Neural crest cell (in vitro differentiated cells): ENCODE measurements around the gene CPSF7. TPM values are rescaled to one million over a fixed set of nuclear protein-coding genes. Genes with fewer than 3 reads are reported as not detected.
"Not testable (repeated sequence)": the region's sequence is repeated elsewhere in the genome, so short reads cannot be mapped to it uniquely, and the experiment has no call there.

ENCODE experiments used
- DNase-seq: peaks from one replicate; pipeline ENCODE4 v3.0.0; 2021; ENCODE audit warnings: low read depth, mixed read lengths, low spot score
- H3K27ac Mint-ChIP-seq: one replicate; pipeline ENCODE4 v1.8.0; 2021; ENCODE audit warnings: mild to moderate bottlenecking, mixed read lengths; ENCODE audit not compliant: unreplicated experiment
- H3K27me3 Mint-ChIP-seq: 2 replicates; pipeline ENCODE4 v1.8.0; 2021; ENCODE audit warnings: low read depth, mild to moderate bottlenecking, mixed read lengths
- H3K36me3 Mint-ChIP-seq: 2 replicates; pipeline ENCODE4 v1.8.0; 2021; ENCODE audit warnings: low read depth, mild to moderate bottlenecking, mixed read lengths
- H3K4me1 Mint-ChIP-seq: 2 replicates; pipeline ENCODE4 v1.8.0; 2021; ENCODE audit warnings: mixed read lengths
- H3K4me3 Mint-ChIP-seq: one replicate; pipeline ENCODE4 v1.8.0; 2021; ENCODE audit warnings: mild to moderate bottlenecking, mixed read lengths
- H3K9me3 Mint-ChIP-seq: 2 replicates; pipeline ENCODE4 v1.8.0; 2021; ENCODE audit warnings: mixed read lengths
- total RNA-seq: library from RNA; stranded (reverse); gene quantifications from 2 replicates; pipeline ENCODE4 v1.2.1, GENCODE V29; 2021
- TF ChIP-seq, protein P1 (sequence below): fragments of 200-600 bp; sonication (generic); conservative IDR thresholded peaks from 2 replicates; pipeline ENCODE4 v1.5.0; 2021; ENCODE audit warnings: antibody characterized with exemption, mild to moderate bottlenecking

Gene CPSF7
- total RNA-seq, 1 donor from 2014 or later = 144 TPM

GRCh38 chr11:61401573-61401972 lies 28.2 kb downstream of the CPSF7 start:
- Mint-ChIP-seq H3K4me3 (no peak overlapping the region), H3K27ac (no peak overlapping the region), H3K9me3 (no peaks in the 10 kb centered on the region), H3K36me3 (peaks cover 9% of the 10 kb centered on the region), H3K4me1 (no peaks in the 10 kb centered on the region), H3K27me3 (no peaks in the 10 kb centered on the region)
- DNase-seq = no peak
- TF ChIP-seq, protein P1, sequence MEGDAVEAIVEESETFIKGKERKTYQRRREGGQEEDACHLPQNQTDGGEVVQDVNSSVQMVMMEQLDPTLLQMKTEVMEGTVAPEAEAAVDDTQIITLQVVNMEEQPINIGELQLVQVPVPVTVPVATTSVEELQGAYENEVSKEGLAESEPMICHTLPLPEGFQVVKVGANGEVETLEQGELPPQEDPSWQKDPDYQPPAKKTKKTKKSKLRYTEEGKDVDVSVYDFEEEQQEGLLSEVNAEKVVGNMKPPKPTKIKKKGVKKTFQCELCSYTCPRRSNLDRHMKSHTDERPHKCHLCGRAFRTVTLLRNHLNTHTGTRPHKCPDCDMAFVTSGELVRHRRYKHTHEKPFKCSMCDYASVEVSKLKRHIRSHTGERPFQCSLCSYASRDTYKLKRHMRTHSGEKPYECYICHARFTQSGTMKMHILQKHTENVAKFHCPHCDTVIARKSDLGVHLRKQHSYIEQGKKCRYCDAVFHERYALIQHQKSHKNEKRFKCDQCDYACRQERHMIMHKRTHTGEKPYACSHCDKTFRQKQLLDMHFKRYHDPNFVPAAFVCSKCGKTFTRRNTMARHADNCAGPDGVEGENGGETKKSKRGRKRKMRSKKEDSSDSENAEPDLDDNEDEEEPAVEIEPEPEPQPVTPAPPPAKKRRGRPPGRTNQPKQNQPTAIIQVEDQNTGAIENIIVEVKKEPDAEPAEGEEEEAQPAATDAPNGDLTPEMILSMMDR = no peak

DNA sequence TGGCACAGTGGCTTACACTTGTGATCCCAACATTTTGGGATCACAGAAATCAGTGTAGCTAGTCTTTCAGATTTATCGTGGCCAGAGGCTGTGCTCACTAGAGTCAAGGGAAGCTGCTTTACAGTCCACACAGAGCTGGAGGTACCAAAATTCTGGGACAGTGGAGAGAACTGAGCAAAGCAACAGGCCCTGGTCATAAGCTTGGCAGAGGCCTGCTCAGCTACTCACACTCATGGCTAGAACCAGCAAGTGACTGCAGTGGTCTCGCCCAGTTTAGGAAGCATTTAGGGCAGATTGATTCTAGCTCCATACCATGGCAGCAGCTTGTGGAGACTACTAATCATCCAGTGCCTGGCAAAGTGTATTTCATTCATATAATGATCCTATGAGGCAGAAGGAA lies 28.6 kb downstream of the CPSF7 start:
- Mint-ChIP-seq H3K4me1 (no peaks in the 10 kb centered on the region), H3K36me3 (peaks cover 9% of the 10 kb centered on the region)

DNA sequence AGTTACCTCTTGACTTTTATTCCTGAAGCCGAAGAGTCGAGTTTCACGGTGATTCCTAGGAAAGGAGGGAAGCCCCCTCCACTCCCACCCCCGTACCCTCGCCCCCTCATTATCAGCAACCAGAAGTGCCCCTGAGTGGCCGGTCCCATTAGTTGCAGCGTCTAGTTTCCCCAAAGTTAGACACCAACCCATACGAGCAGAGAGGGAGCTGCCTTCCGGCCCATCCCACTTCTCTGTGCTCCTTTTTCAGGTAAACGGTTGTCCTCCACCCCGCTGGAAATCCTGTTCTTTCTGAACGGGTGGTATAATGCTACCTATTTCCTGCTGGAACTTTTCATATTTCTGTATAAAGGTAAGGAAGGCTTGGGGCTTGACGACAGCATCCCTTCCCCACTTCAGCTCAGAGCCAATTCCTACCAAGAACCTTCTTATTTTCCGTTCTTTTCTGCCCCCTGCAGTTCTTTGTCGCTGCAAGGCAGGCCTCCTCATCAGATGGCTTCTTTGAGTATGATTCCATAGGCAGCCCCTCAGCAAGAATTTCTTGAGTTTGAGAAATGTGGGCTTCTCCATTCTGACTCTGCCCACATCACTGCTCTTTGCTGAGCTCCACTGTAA lies 36.7 kb downstream of the CPSF7 start:
- H3K27ac Mint-ChIP-seq = no peak overlapping the region
- no peaks in the 10 kb centered on the region for H3K27me3 Mint-ChIP-seq
- peak overlapping the region; percentile 93 for H3K4me3 Mint-ChIP-seq
- H3K9me3 Mint-ChIP-seq = peaks cover 7% of the 10 kb centered on the region
- peaks cover 21% of the 10 kb centered on the region for H3K4me1 Mint-ChIP-seq
- peaks cover 12% of the 10 kb centered on the region for H3K36me3 Mint-ChIP-seq
- TF ChIP-seq, protein P1 = no peak
- no peak for DNase-seq

More for the DNA sequence above, 28.6 kb downstream of the CPSF7 start:
- Mint-ChIP-seq H3K4me3 (no peak overlapping the region), H3K27me3 (no peaks in the 10 kb centered on the region), H3K9me3 (no peaks in the 10 kb centered on the region), H3K27ac (no peak overlapping the region)
- DNase-seq = no peak
- TF ChIP-seq, protein P1 = no peak

GRCh38 chr11:61390161-61390560 lies 39.6 kb downstream of the CPSF7 start:
- TF ChIP-seq, protein P1 = no peak
- H3K4me3 Mint-ChIP-seq = peak overlapping the region; percentile 31
- peaks cover 9% of the 10 kb centered on the region for H3K36me3 Mint-ChIP-seq
- no peak for DNase-seq
- H3K9me3 Mint-ChIP-seq = peaks cover 7% of the 10 kb centered on the region
- H3K27me3 Mint-ChIP-seq = no peaks in the 10 kb centered on the region
- no peak overlapping the region for H3K27ac Mint-ChIP-seq
- H3K4me1 Mint-ChIP-seq = peaks cover 28% of the 10 kb centered on the region

DNA sequence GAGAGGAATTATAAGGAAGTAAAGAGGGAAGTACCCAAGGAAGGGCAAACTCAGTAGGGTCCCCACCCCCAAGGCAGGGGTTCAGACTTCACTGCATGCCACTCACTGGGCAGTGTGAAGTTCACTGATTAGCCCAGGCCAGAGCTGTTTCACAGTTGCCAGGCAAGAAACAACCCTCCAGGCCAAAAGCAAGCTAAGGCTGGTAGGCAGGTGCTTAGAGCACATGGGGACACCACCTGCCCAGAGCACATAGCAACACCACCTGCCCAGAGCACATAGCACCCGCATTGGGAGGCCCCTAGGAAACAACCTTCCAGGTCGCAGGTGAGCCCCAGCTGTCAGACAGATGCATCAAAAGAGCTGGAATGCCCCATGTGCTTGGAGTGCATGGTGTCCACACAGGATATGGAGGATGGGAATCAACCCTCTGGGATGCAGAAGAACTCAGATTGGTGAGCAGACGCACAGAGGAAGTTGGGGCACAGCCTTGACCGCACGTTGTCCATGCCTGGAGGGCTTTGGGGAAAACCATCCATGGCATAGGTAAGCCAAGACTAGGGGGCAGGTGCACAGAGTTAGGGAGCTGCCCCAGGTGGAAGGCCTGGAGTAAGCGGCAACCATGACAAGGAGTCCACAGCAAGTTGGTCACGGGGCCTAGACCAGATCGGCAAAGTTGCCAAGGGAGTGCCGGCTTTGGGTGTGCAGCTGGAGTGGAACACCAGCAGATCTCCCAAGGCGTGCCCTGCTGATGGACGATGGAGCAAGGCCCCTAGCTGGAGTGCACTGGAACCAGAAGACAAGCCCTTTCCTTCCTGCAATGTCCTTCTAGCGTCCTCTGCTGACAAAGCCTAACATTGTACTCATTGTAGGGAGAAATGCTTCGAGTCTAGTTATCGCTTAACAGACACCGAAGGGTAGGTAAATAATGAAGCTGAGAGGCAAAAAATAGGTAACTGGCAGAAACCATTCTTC lies 45.2 kb downstream of the CPSF7 start:
- peaks cover 9% of the 10 kb centered on the region for H3K4me1 Mint-ChIP-seq
- no peak for DNase-seq
- TF ChIP-seq, protein P1 = no peak
- no peak overlapping the region for H3K27ac Mint-ChIP-seq
- no peaks in the 10 kb centered on the region for H3K27me3 Mint-ChIP-seq
- H3K4me3 Mint-ChIP-seq = no peak overlapping the region
- H3K36me3 Mint-ChIP-seq = peaks cover 3% of the 10 kb centered on the region
- peaks cover 1% of the 10 kb centered on the region for H3K9me3 Mint-ChIP-seq

- not testable (repeated sequence) for H3K4me1 Mint-ChIP-seq, H3K36me3 Mint-ChIP-seq, H3K27ac Mint-ChIP-seq, DNase-seq, H3K9me3 Mint-ChIP-seq, H3K4me3 Mint-ChIP-seq, H3K27me3 Mint-ChIP-seq
Measured at GRCh38 chr11:61383859-61384258, 45.9 kb downstream of the CPSF7 start.
